GM15510 (cell line): ENCODE results near the gene WDR37.
A peak's percentile ranks its signal among the peaks of the same experiment; 100 is the strongest.

Source experiments
- POLR2A ChIP-seq: IDR thresholded peaks from 3 replicates; pipeline ENCODE4 v1.6.1; 2011; ENCODE audit warnings: borderline replicate concordance; ENCODE audit not compliant: insufficient read length; ENCODE audit errors: extremely low read depth

Gene WDR37

GRCh38 chr10:1033601-1034000 lies 22.6 kb upstream of the WDR37 start:
- TF ChIP-seq POLR2A, result no peak

GRCh38 chr10:1034758-1035157 lies 21.4 kb upstream of the WDR37 start:
- TF ChIP-seq POLR2A, result no peak

GRCh38 chr10:1035201-1035600 lies 21.0 kb upstream of the WDR37 start:
- no peak for TF ChIP-seq POLR2A

- no peak for TF ChIP-seq POLR2A
These were observed 19.8 kb upstream of the WDR37 start for GRCh38 chr10:1036341-1036791.

GRCh38 chr10:1037098-1037497 lies 19.1 kb upstream of the WDR37 start:
- no peak for TF ChIP-seq POLR2A

- no peak for TF ChIP-seq POLR2A
These were observed 16.1 kb upstream of the WDR37 start for GRCh38 chr10:1040133-1040532.

GRCh38 chr10:1041514-1041913 lies 14.7 kb upstream of the WDR37 start:
- TF ChIP-seq POLR2A, result no peak

- TF ChIP-seq POLR2A, result no peak
These were observed 12.6 kb upstream of the WDR37 start for GRCh38 chr10:1043532-1043995.

GRCh38 chr10:1044146-1044545 lies 12.0 kb upstream of the WDR37 start:
- no peak for TF ChIP-seq POLR2A

- no peak for TF ChIP-seq POLR2A
These were observed 11.2 kb upstream of the WDR37 start for GRCh38 chr10:1044964-1045363.

GRCh38 chr10:1045415-1045814 lies 10.8 kb upstream of the WDR37 start:
- TF ChIP-seq POLR2A, result no peak

GRCh38 chr10:1047937-1048336 lies 8.2 kb upstream of the WDR37 start:
- no peak for TF ChIP-seq POLR2A

- no peak for TF ChIP-seq POLR2A
These were observed 7.8 kb upstream of the WDR37 start for GRCh38 chr10:1048349-1048731.

GRCh38 chr10:1048732-1049424 lies 7.3 kb upstream of the WDR37 start, which contains the start of gene IDI1:
Gene IDI1, minus strand, starts transcription at chr10:1049119. Its CDS starts 116 bp downstream, at chr10:1049003.
- peak; percentile 99 for TF ChIP-seq POLR2A

- no peak for TF ChIP-seq POLR2A
These were observed 6.7 kb upstream of the WDR37 start for GRCh38 chr10:1049425-1049958.

- no peak for TF ChIP-seq POLR2A
These were observed 6.0 kb upstream of the WDR37 start for GRCh38 chr10:1050145-1050544.
